HepG2 (cell line): ENCODE results near the gene GGT1. TPM values are rescaled to one million over a fixed set of nuclear protein-coding genes. Genes with fewer than 3 reads are reported as not detected.

Source experiments
- CBX2 ChIP-seq, 2 experiments: fragments of 200-600 bp in 1 of 2; sonication (generic); formaldehyde crosslinking in 1 of 2; IDR thresholded peaks; 2 replicates each; pipeline versions ENCODE4 v1.7.0 to v1.8.1; 2018 to 2022; ENCODE audit warnings: low read depth in 2 of 2, low read length in 1 of 2, mild to moderate bottlenecking in 1 of 2, missing genetic modification reagents in 1 of 2
- CEBPG ChIP-seq: IDR thresholded peaks from 2 replicates; pipeline ENCODE4 v1.6.1; 2016
- HIC2 ChIP-seq: sonication (generic); formaldehyde crosslinking; IDR thresholded peaks from 2 replicates; pipeline ENCODE4 v1.9.0; 2022; ENCODE audit warnings: low read depth, missing genetic modification reagents
- MEIS1 ChIP-seq: sonication (generic); formaldehyde crosslinking; IDR thresholded peaks from 2 replicates; pipeline ENCODE4 v1.9.0; 2021; ENCODE audit warnings: mild to moderate bottlenecking, missing genetic modification reagents, moderate library complexity, borderline replicate concordance
- MTF1 ChIP-seq: sonication (generic); formaldehyde crosslinking; IDR thresholded peaks from 2 replicates; pipeline ENCODE4 v1.5.0; 2020; ENCODE audit warnings: missing genetic modification reagents
- MTF2 ChIP-seq: sonication (generic); formaldehyde crosslinking; IDR thresholded peaks from 2 replicates; pipeline ENCODE4 v1.5.0; 2020; ENCODE audit warnings: missing genetic modification reagents, borderline replicate concordance
- MYNN ChIP-seq: sonication (generic); formaldehyde crosslinking; IDR thresholded peaks from 2 replicates; pipeline ENCODE4 v1.4.0; 2020; ENCODE audit warnings: mild to moderate bottlenecking, low read depth, missing genetic modification reagents
- POLR2AphosphoS5 ChIP-seq: IDR thresholded peaks from 2 replicates; pipeline ENCODE4 v1.6.1; 2012; ENCODE audit warnings: low read depth, low read length
- TIGD3 ChIP-seq: sonication (generic); formaldehyde crosslinking; IDR thresholded peaks from 2 replicates; pipeline ENCODE4 v1.5.1; 2020; ENCODE audit warnings: mild to moderate bottlenecking, missing genetic modification reagents, borderline replicate concordance
- ZEB1 ChIP-seq: IDR thresholded peaks from 2 replicates; pipeline ENCODE4 v1.6.1; 2012; ENCODE audit warnings: mild to moderate bottlenecking, low read depth, inconsistent platforms; ENCODE audit not compliant: insufficient replicate concordance
- ZFX ChIP-seq: sonication (generic); formaldehyde crosslinking; IDR thresholded peaks from 2 replicates; pipeline ENCODE4 v1.4.0; 2020; ENCODE audit warnings: mild to moderate bottlenecking, low read depth, missing genetic modification reagents, moderate library complexity
- ZNF383 ChIP-seq: sonication (generic); formaldehyde crosslinking; IDR thresholded peaks from 2 replicates; pipeline ENCODE4 v1.4.0; 2020; ENCODE audit warnings: missing genetic modification reagents, mild to moderate bottlenecking, borderline replicate concordance
- ZNF564 ChIP-seq: sonication (generic); formaldehyde crosslinking; IDR thresholded peaks from 2 replicates; pipeline ENCODE4 v1.8.1; 2023; ENCODE audit warnings: mild to moderate bottlenecking, missing genetic modification reagents
- ZNF687 ChIP-seq: sonication (generic); formaldehyde crosslinking; IDR thresholded peaks from 2 replicates; pipeline ENCODE4 v1.5.1; 2020; ENCODE audit warnings: mild to moderate bottlenecking, missing genetic modification reagents, moderate library complexity
- polyA plus RNA-seq, 8 experiments: library from polyadenylated mRNA; depleted of rRNA in 3 of 8; stranded (reverse) in 7 of 8; unstranded in 1 of 8; fragments of >200 nt; fragmentation: Illumina TruSeq in 4 of 8; extraction: Trizol in 4 of 8; gene quantifications; 2 replicates each; pipeline versions ENCODE4 v1.2.1 to v1.2.3, GENCODE V29; 2011 to 2016; ENCODE audit warnings: low read depth in 4 of 8, missing spikeins in 1 of 8, mixed read lengths in 1 of 8; ENCODE audit not compliant: insufficient read depth in 1 of 8
- total RNA-seq, 5 experiments: library from RNA; depleted of rRNA; stranded (reverse); fragments of >200 nt; fragmentation: Illumina TruSeq; extraction: Trizol; gene quantifications; 2 replicates each; pipeline ENCODE4 v1.2.3, GENCODE V29; 2016; ENCODE audit warnings: low read depth in 1 of 5
- TF ChIP-seq, protein P1 (sequence below): sonication (generic); formaldehyde crosslinking; IDR thresholded peaks from 2 replicates; pipeline ENCODE4 v1.5.1; 2020; ENCODE audit warnings: missing genetic modification reagents, mild to moderate bottlenecking, borderline replicate concordance
- TF ChIP-seq, protein P2 (sequence below): sonication (generic); formaldehyde crosslinking; IDR thresholded peaks from 2 replicates; pipeline ENCODE4 v1.5.0; 2020; ENCODE audit warnings: mild to moderate bottlenecking, missing genetic modification reagents
- TF ChIP-seq, protein P3 (sequence below): IDR thresholded peaks from 2 replicates; pipeline ENCODE4 v1.6.1; 2016; ENCODE audit warnings: low read depth, borderline replicate concordance

Gene GGT1
- total and polyA plus RNA-seq, 2 of the 13 experiments (the other 11 are each of a cell fraction or from before 2014, with no cell fraction given): 29.9 to 103 TPM

DNA sequence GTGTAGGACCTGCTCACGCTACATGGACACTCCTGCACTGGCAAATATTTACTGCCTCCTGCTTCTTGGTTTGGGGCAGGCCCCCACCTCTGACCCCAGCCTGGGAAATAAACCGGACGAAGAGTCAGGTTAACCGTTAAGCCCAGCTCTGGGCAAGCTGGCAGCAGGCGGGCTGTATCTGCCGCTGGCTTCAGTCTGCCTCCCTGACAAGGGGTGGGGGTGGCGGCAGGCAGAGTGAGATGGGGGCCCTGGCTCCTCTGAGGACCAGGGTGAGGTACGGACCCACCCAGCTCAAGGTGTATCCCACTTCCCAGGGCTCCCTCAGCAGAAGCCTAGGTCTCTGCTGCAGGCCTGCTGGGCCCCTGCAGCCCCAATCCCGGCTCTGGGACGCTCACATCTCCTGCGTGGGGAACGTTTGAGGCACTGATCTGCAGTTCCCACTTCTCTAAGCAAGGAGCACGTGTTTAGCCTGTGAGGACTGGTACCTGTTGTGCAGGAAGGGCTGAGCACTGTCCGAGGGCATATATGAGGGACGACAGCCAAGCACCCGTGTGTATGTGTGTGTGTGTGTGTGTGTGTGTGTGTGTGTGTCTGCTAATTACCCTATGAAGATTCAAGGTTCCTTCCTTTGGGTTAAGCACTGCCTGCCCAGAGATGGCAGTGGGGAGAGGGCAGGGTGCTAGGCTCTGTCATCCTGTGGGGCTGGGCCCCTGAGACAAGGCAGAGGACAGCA lies 9.0 kb upstream of the GGT1 start (continued):
- TF ChIP-seq, protein P1, sequence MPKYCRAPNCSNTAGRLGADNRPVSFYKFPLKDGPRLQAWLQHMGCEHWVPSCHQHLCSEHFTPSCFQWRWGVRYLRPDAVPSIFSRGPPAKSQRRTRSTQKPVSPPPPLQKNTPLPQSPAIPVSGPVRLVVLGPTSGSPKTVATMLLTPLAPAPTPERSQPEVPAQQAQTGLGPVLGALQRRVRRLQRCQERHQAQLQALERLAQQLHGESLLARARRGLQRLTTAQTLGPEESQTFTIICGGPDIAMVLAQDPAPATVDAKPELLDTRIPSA (CRISPR knock-in tag): no peak
- TF ChIP-seq MYNN (CRISPR knock-in tag) (no peak; the same call in 1 of the 2 replicates), MTF2 (CRISPR knock-in tag) (no peak), ZFX (peak; percentile 52; the same call in 1 of the 2 replicates), ZNF564 (CRISPR knock-in tag) (0 out of 2 replicates have a peak, but pooled peaks have one; percentile 44), ZNF383 (no peak), POLR2AphosphoS5 (peak; percentile 69), MEIS1 (CRISPR knock-in tag) (no peak), CBX2 (IDR thresholded peaks at IDR 0.05; ENCODE audit: low read depth, low read length) (no peak), CBX2 (CRISPR knock-in tag; IDR thresholded peaks at IDR 0.05; ENCODE audit: low read depth) (no peak), TIGD3 (CRISPR knock-in tag) (no peak), ZEB1 (no peak), CEBPG (CRISPR knock-in tag) (no peak), HIC2 (peak; percentile 90), MTF1 (CRISPR knock-in tag) (no peak), ZNF687 (CRISPR knock-in tag) (peak; percentile 82)
- TF ChIP-seq, protein P2, sequence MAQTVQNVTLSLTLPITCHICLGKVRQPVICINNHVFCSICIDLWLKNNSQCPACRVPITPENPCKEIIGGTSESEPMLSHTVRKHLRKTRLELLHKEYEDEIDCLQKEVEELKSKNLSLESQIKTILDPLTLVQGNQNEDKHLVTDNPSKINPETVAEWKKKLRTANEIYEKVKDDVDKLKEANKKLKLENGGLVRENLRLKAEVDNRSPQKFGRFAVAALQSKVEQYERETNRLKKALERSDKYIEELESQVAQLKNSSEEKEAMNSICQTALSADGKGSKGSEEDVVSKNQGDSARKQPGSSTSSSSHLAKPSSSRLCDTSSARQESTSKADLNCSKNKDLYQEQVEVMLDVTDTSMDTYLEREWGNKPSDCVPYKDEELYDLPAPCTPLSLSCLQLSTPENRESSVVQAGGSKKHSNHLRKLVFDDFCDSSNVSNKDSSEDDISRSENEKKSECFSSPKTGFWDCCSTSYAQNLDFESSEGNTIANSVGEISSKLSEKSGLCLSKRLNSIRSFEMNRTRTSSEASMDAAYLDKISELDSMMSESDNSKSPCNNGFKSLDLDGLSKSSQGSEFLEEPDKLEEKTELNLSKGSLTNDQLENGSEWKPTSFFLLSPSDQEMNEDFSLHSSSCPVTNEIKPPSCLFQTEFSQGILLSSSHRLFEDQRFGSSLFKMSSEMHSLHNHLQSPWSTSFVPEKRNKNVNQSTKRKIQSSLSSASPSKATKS (CRISPR knock-in tag): no peak
- TF ChIP-seq, protein P3, sequence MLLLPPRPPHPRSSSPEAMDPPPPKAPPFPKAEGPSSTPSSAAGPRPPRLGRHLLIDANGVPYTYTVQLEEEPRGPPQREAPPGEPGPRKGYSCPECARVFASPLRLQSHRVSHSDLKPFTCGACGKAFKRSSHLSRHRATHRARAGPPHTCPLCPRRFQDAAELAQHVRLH: 0 out of 2 replicates have a peak, but pooled peaks have one; percentile 57
